ENCODE measurements around the gene ANO2.

The ANO2 gene

GRCh38 chr12:5628501-5628900, 316.6 kb downstream of the ANO2 start (continued):
- TF ChIP-seq, protein P1, sequence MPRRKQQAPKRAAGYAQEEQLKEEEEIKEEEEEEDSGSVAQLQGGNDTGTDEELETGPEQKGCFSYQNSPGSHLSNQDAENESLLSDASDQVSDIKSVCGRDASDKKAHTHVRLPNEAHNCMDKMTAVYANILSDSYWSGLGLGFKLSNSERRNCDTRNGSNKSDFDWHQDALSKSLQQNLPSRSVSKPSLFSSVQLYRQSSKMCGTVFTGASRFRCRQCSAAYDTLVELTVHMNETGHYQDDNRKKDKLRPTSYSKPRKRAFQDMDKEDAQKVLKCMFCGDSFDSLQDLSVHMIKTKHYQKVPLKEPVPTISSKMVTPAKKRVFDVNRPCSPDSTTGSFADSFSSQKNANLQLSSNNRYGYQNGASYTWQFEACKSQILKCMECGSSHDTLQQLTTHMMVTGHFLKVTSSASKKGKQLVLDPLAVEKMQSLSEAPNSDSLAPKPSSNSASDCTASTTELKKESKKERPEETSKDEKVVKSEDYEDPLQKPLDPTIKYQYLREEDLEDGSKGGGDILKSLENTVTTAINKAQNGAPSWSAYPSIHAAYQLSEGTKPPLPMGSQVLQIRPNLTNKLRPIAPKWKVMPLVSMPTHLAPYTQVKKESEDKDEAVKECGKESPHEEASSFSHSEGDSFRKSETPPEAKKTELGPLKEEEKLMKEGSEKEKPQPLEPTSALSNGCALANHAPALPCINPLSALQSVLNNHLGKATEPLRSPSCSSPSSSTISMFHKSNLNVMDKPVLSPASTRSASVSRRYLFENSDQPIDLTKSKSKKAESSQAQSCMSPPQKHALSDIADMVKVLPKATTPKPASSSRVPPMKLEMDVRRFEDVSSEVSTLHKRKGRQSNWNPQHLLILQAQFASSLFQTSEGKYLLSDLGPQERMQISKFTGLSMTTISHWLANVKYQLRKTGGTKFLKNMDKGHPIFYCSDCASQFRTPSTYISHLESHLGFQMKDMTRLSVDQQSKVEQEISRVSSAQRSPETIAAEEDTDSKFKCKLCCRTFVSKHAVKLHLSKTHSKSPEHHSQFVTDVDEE (CRISPR knock-in tag; IDR thresholded peaks at IDR 0.05) = no peak
- TF ChIP-seq ZC3H10 (CRISPR knock-in tag; IDR thresholded peaks at IDR 0.05) (no peak), CREB5 (CRISPR knock-in tag; IDR thresholded peaks at IDR 0.05; ENCODE audit: low read depth) (no peak), ESRRG (CRISPR knock-in tag; IDR thresholded peaks at IDR 0.05) (no peak)

GRCh38 chr12:5627053-5627630, 317.9 kb downstream of the ANO2 start:
- no peak for ATAC-seq
- TF ChIP-seq, protein P1 (CRISPR knock-in tag; IDR thresholded peaks at IDR 0.05) = no peak

- no peak for TF ChIP-seq RARB (CRISPR knock-in tag; IDR thresholded peaks at IDR 0.05)
- TF ChIP-seq ISL1 (CRISPR knock-in tag; IDR thresholded peaks at IDR 0.05) = no peak
- TF ChIP-seq PPARA (CRISPR knock-in tag; IDR thresholded peaks at IDR 0.05; ENCODE audit: borderline replicate concordance) = no peak
- TF ChIP-seq, protein P1 (CRISPR knock-in tag; IDR thresholded peaks at IDR 0.05) = no peak
- TF ChIP-seq ZFP30 (CRISPR knock-in tag; IDR thresholded peaks at IDR 0.05) = no peak
- TF ChIP-seq OSR1 (CRISPR knock-in tag; IDR thresholded peaks at IDR 0.05) = no peak
- ATAC-seq = no peak
Measured at GRCh38 chr12:5626151-5626550, 318.9 kb downstream of the ANO2 start.

- TF ChIP-seq GLIS3 (CRISPR knock-in tag; IDR thresholded peaks at IDR 0.05) (no peak), CSDC2 (CRISPR knock-in tag; IDR thresholded peaks at IDR 0.05) (no peak), ZC3H10 (CRISPR knock-in tag; IDR thresholded peaks at IDR 0.05) (no peak), POU6F1 (CRISPR knock-in tag; IDR thresholded peaks at IDR 0.05; ENCODE audit: borderline replicate concordance, low read depth) (no peak), ARNTL (CRISPR knock-in tag; IDR thresholded peaks at IDR 0.05; ENCODE audit: borderline replicate concordance, low read depth) (no peak), CREB5 (CRISPR knock-in tag; IDR thresholded peaks at IDR 0.05; ENCODE audit: low read depth) (no peak), ZFP3 (CRISPR knock-in tag; IDR thresholded peaks at IDR 0.05) (no peak)
- ATAC-seq = no peak
Measured at GRCh38 chr12:5624486-5625272, 320.4 kb downstream of the ANO2 start.

All from SK-N-SH treated with all-trans-retinoic acid at 6 μM for 48 hours (cell line).